ENCODE results near the gene LRRC56. TPM values are rescaled to one million over a fixed set of nuclear protein-coding genes. Genes with fewer than 3 reads are reported as not detected.
A peak's percentile ranks its signal among the peaks of the same experiment; 100 is the strongest.

LRRC56 gene
- total RNA-seq, 1 experiment from 2014 or later = 0.37 TPM

Small RNAs within 50 kb of the gene (small RNA-seq; reads per million reads assigned to genes)
- gene MIR210 = 188 reads per million, percentile 99 among the genes with 10 or more reads in this experiment

Other genes with a start within 250 kb of the LRRC56 start
- 17.0 and 24.2 TPM in 2 replicates for gene PGGHG, start 248.4 kb upstream of the LRRC56 start, total RNA-seq (2014; rRNA removed; shearing (Covaris generic); ENCODE audit: low replicate concordance)
- gene IFITM5, start 238.0 kb upstream of the LRRC56 start, total RNA-seq (2014; rRNA removed; shearing (Covaris generic); ENCODE audit: low replicate concordance) = not detected in 2 replicates
- 18.5 and 19.4 TPM in 2 replicates for gene IFITM2, start 229.7 kb upstream of the LRRC56 start, total RNA-seq (2014; rRNA removed; shearing (Covaris generic); ENCODE audit: low replicate concordance)
- 125 and 216 TPM in 2 replicates for gene IFITM1, start 223.5 kb upstream of the LRRC56 start, total RNA-seq (2014; rRNA removed; shearing (Covaris generic); ENCODE audit: low replicate concordance)
- 1.7 TPM in 1 of 2 replicates, not detected in the other for gene IFITM3, start 216.7 kb upstream of the LRRC56 start, total RNA-seq (2014; rRNA removed; shearing (Covaris generic); ENCODE audit: low replicate concordance)
- not detected in 2 replicates for gene B4GALNT4, start 168.0 kb upstream of the LRRC56 start, total RNA-seq (2014; rRNA removed; shearing (Covaris generic); ENCODE audit: low replicate concordance)
- 0.76 TPM in 1 of 2 replicates, not detected in the other for gene PKP3, start 143.3 kb upstream of the LRRC56 start, total RNA-seq (2014; rRNA removed; shearing (Covaris generic); ENCODE audit: low replicate concordance)
- gene SIGIRR, start 122.5 kb upstream of the LRRC56 start, total RNA-seq (2014; rRNA removed; shearing (Covaris generic); ENCODE audit: low replicate concordance) = 28.9 and 34.6 TPM in 2 replicates
- gene ANO9, start 95.5 kb upstream of the LRRC56 start, total RNA-seq (2014; rRNA removed; shearing (Covaris generic); ENCODE audit: low replicate concordance) = 1.4 and 2.2 TPM in 2 replicates
- gene PTDSS2, start 87.2 kb upstream of the LRRC56 start, total RNA-seq (2014; rRNA removed; shearing (Covaris generic); ENCODE audit: low replicate concordance) = 13.5 and 25.4 TPM in 2 replicates
- 59.4 and 107 TPM in 2 replicates for gene RNH1, start 30.3 kb upstream of the LRRC56 start, total RNA-seq (2014; rRNA removed; shearing (Covaris generic); ENCODE audit: low replicate concordance)
- 8.5 and 53.1 TPM in 2 replicates for gene HRAS, start 2.0 kb upstream of the LRRC56 start, total RNA-seq (2014; rRNA removed; shearing (Covaris generic); ENCODE audit: low replicate concordance)
- gene LMNTD2, start 23.2 kb downstream of the LRRC56 start, total RNA-seq (2014; rRNA removed; shearing (Covaris generic); ENCODE audit: low replicate concordance) = 6.2 and 14.3 TPM in 2 replicates
- 13.8 and 29.1 TPM in 2 replicates for gene RASSF7, start 23.4 kb downstream of the LRRC56 start, total RNA-seq (2014; rRNA removed; shearing (Covaris generic); ENCODE audit: low replicate concordance)
- gene PHRF1, start 38.9 kb downstream of the LRRC56 start, total RNA-seq (2014; rRNA removed; shearing (Covaris generic); ENCODE audit: low replicate concordance) = 8.7 and 20.9 TPM in 2 replicates
- 34.6 and 53.5 TPM in 2 replicates for gene IRF7, start 78.4 kb downstream of the LRRC56 start, total RNA-seq (2014; rRNA removed; shearing (Covaris generic); ENCODE audit: low replicate concordance)
- 0.04 TPM in 1 of 2 replicates, not detected in the other for gene CDHR5, start 87.4 kb downstream of the LRRC56 start, total RNA-seq (2014; rRNA removed; shearing (Covaris generic); ENCODE audit: low replicate concordance)
- not detected in 2 replicates for gene SCT, start 89.7 kb downstream of the LRRC56 start, total RNA-seq (2014; rRNA removed; shearing (Covaris generic); ENCODE audit: low replicate concordance)
- gene DRD4, start 99.7 kb downstream of the LRRC56 start, total RNA-seq (2014; rRNA removed; shearing (Covaris generic); ENCODE audit: low replicate concordance) = not detected in 2 replicates
- gene DEAF1, start 157.7 kb downstream of the LRRC56 start, total RNA-seq (2014; rRNA removed; shearing (Covaris generic); ENCODE audit: low replicate concordance) = 35.9 and 57.3 TPM in 2 replicates
- 25.4 and 32.8 TPM in 2 replicates for gene TMEM80, start 158.3 kb downstream of the LRRC56 start, total RNA-seq (2014; rRNA removed; shearing (Covaris generic); ENCODE audit: low replicate concordance)
- gene EPS8L2, start 168.7 kb downstream of the LRRC56 start, total RNA-seq (2014; rRNA removed; shearing (Covaris generic); ENCODE audit: low replicate concordance) = 2.3 and 10.4 TPM in 2 replicates
- gene TALDO1, start 209.9 kb downstream of the LRRC56 start, total RNA-seq (2014; rRNA removed; shearing (Covaris generic); ENCODE audit: low replicate concordance) = 127 and 177 TPM in 2 replicates
- 43.6 and 61.0 TPM in 2 replicates for gene GATD1, start 240.0 kb downstream of the LRRC56 start, total RNA-seq (2014; rRNA removed; shearing (Covaris generic); ENCODE audit: low replicate concordance)